OCI-LY1 (cell line): Measurements from ENCODE around the gene PTPDC1.

Experiments
- H2AFZ ChIP-seq: fragments of 200-600 bp; sonication (generic), shearing (Covaris generic); 2 replicates; pipeline ENCODE4 v1.6.0; 2014; ENCODE audit warnings: antibody characterized with exemption, mild to moderate bottlenecking, low read length
- H3F3A ChIP-seq: fragments of 200-600 bp; sonication (generic), shearing (Covaris generic); 2 replicates; pipeline ENCODE4 v1.6.0; 2014; ENCODE audit warnings: mild to moderate bottlenecking, antibody characterized with exemption, low read length, moderate library complexity; ENCODE audit not compliant: insufficient read depth
- H3K27ac ChIP-seq: fragments of 200-600 bp; sonication (generic); 2 replicates; pipeline ENCODE4 v1.5.1; 2014; ENCODE audit warnings: low read length, mixed run types, mild to moderate bottlenecking, low read depth; ENCODE audit not compliant: poor library complexity, severe bottlenecking
- H3K27me3 ChIP-seq: fragments of 200-600 bp; sonication (generic); 2 replicates; pipeline ENCODE4 v1.6.0; 2014; ENCODE audit warnings: antibody characterized with exemption, mild to moderate bottlenecking, low read length, moderate library complexity; ENCODE audit not compliant: insufficient read depth
- H3K36me3 ChIP-seq: fragments of 200-600 bp; sonication (generic); 2 replicates; pipeline ENCODE4 v1.6.1; 2014; ENCODE audit warnings: mild to moderate bottlenecking, antibody characterized with exemption, low read length, moderate library complexity, mixed read lengths; ENCODE audit not compliant: insufficient read depth
- H3K4me1 ChIP-seq: fragments of 200-600 bp; sonication (generic); 2 replicates; pipeline ENCODE4 v1.5.1; 2014; ENCODE audit warnings: mild to moderate bottlenecking, low read length, moderate library complexity; ENCODE audit not compliant: insufficient read depth, severe bottlenecking
- H3K4me2 ChIP-seq: fragments of 200-600 bp; sonication (generic), shearing (Covaris generic); 2 replicates; pipeline ENCODE4 v1.6.1; 2014; ENCODE audit warnings: low read length
- H3K4me3 ChIP-seq: fragments of 200-600 bp; sonication (generic); 2 replicates; pipeline ENCODE4 v1.5.1; 2014; ENCODE audit warnings: low read length, low read depth, mild to moderate bottlenecking, mixed read lengths; ENCODE audit not compliant: poor library complexity, severe bottlenecking
- H3K79me2 ChIP-seq: fragments of 200-600 bp; shearing (Covaris generic); 2 replicates; pipeline ENCODE4 v1.6.1; 2016; ENCODE audit warnings: mixed run types, low read length, mixed read lengths; ENCODE audit not compliant: insufficient read depth
- H3K9ac ChIP-seq: fragments of 200-600 bp; sonication (generic), shearing (Covaris generic); 2 replicates; pipeline ENCODE4 v1.6.1; 2014; ENCODE audit warnings: mild to moderate bottlenecking, low read length, mixed read lengths
- H3K9me2 ChIP-seq: fragments of 200-600 bp; sonication (generic), shearing (Covaris generic); 2 replicates; pipeline ENCODE4 v1.6.1; 2014; ENCODE audit warnings: low read depth, mild to moderate bottlenecking, low read length, mixed read lengths
- H3K9me3 ChIP-seq: fragments of 200-600 bp; shearing (Covaris generic); 2 replicates; pipeline ENCODE4 v1.6.1; 2014; ENCODE audit warnings: low read length, mixed read lengths
- H4K20me1 ChIP-seq: fragments of 200-600 bp; sonication (generic), shearing (Covaris generic); 2 replicates; pipeline ENCODE4 v1.6.0; 2016; ENCODE audit warnings: mild to moderate bottlenecking, low read length; ENCODE audit not compliant: insufficient read depth
- EZH2 ChIP-seq: fragments of 200-600 bp; sonication (generic), shearing (Covaris generic); IDR thresholded peaks from 2 replicates; pipeline ENCODE4 v1.8.0; 2017; ENCODE audit warnings: borderline replicate concordance, mixed run types, mild to moderate bottlenecking, antibody characterized with exemption, low read length, moderate library complexity, mixed read lengths
- TF ChIP-seq, protein P1 (sequence below): fragments of 200-600 bp; sonication (generic), shearing (Covaris generic); IDR thresholded peaks from 2 replicates; pipeline ENCODE4 v1.5.1; 2017; ENCODE audit warnings: mild to moderate bottlenecking, antibody characterized with exemption, low read length, moderate library complexity, mixed read lengths

The PTPDC1 gene

GRCh38 chr9:94126844-94127243 lies 42.6 kb downstream of the PTPDC1 start:
- Histone ChIP-seq H3K9me3 (peaks cover 5% of the 10 kb centered on the region; the same call in 1 of the 2 replicates), H4K20me1 (no peaks in the 10 kb centered on the region), H3K27me3 (no peaks in the 10 kb centered on the region), H3K9ac (no peak overlapping the region), H3K9me2 (no peaks in the 10 kb centered on the region), H3F3A (no peaks in the 10 kb centered on the region), H3K4me3 (no peak overlapping the region), H3K36me3 (no peaks in the 10 kb centered on the region), H3K4me2 (no peak overlapping the region), H2AFZ (no peak overlapping the region), H3K27ac (no peak overlapping the region), H3K79me2 (no peaks in the 10 kb centered on the region), H3K4me1 (no peaks in the 10 kb centered on the region)
- no peak for TF ChIP-seq EZH2
- TF ChIP-seq, protein P1, sequence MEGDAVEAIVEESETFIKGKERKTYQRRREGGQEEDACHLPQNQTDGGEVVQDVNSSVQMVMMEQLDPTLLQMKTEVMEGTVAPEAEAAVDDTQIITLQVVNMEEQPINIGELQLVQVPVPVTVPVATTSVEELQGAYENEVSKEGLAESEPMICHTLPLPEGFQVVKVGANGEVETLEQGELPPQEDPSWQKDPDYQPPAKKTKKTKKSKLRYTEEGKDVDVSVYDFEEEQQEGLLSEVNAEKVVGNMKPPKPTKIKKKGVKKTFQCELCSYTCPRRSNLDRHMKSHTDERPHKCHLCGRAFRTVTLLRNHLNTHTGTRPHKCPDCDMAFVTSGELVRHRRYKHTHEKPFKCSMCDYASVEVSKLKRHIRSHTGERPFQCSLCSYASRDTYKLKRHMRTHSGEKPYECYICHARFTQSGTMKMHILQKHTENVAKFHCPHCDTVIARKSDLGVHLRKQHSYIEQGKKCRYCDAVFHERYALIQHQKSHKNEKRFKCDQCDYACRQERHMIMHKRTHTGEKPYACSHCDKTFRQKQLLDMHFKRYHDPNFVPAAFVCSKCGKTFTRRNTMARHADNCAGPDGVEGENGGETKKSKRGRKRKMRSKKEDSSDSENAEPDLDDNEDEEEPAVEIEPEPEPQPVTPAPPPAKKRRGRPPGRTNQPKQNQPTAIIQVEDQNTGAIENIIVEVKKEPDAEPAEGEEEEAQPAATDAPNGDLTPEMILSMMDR: no peak

DNA sequence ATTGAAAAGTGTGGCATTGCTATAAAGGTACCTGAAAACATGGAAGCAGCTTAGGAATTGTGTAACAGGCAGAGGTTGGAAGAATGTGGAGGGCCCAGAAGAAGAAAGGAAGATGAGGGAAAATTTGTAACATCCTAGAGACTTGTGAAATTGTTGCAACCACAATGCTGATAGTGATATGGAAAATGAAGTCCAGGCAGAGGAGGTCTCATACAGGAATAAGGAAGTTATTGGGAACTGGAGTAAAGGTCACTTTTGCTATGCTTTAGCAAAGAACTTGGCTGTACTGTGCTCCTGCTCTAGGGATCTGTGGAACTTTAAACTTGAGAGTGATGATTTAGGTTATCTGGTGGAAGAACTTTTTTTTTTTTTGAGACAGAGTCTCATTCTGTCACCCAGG lies 43.5 kb downstream of the PTPDC1 start:
- H3K27ac ChIP-seq: no peak overlapping the region
- H3K79me2 ChIP-seq: no peaks in the 10 kb centered on the region
- no peaks in the 10 kb centered on the region for H3F3A ChIP-seq
- H3K36me3 ChIP-seq: no peaks in the 10 kb centered on the region
- H2AFZ ChIP-seq: no peak overlapping the region
- no peak for TF ChIP-seq EZH2
- TF ChIP-seq, protein P1: no peak
- no peaks in the 10 kb centered on the region for H4K20me1 ChIP-seq
- no peak overlapping the region for H3K4me2 ChIP-seq
- no peaks in the 10 kb centered on the region for H3K4me1 ChIP-seq
- no peaks in the 10 kb centered on the region for H3K27me3 ChIP-seq
- H3K9me3 ChIP-seq: peaks cover 5% of the 10 kb centered on the region; the same call in 1 of the 2 replicates
- no peaks in the 10 kb centered on the region for H3K9me2 ChIP-seq
- no peak overlapping the region for H3K4me3 ChIP-seq
- no peak overlapping the region for H3K9ac ChIP-seq

- no peak overlapping the region for H3K9ac ChIP-seq
- H3K4me3 ChIP-seq: no peak overlapping the region
- H3K27ac ChIP-seq: no peak overlapping the region
- H3F3A ChIP-seq: no peaks in the 10 kb centered on the region
- H3K9me3 ChIP-seq: peaks cover 5% of the 10 kb centered on the region; the same call in 1 of the 2 replicates
- H3K9me2 ChIP-seq: no peaks in the 10 kb centered on the region
- no peak overlapping the region for H3K4me2 ChIP-seq
- H3K27me3 ChIP-seq: no peaks in the 10 kb centered on the region
- TF ChIP-seq, protein P1: no peak
- no peak for TF ChIP-seq EZH2
- H4K20me1 ChIP-seq: no peaks in the 10 kb centered on the region
- no peaks in the 10 kb centered on the region for H3K36me3 ChIP-seq
- H3K4me1 ChIP-seq: no peaks in the 10 kb centered on the region
- H2AFZ ChIP-seq: no peak overlapping the region
- no peaks in the 10 kb centered on the region for H3K79me2 ChIP-seq
These were observed 44.3 kb downstream of the PTPDC1 start for GRCh38 chr9:94128580-94128979.
